Nephron (organoid): ENCODE results near the gene ACAT2.

Experiments used
- H3K27ac Mint-ChIP-seq, 3 experiments: 2 replicates each; pipeline ENCODE4 v1.8.0; 2020; ENCODE audit warnings: mixed read lengths in 3 of 3, mild to moderate bottlenecking in 2 of 3, moderate library complexity in 1 of 3
- H3K27me3 Mint-ChIP-seq: 2 replicates; pipeline ENCODE4 v1.8.0; 2021; ENCODE audit warnings: low read depth, mild to moderate bottlenecking, moderate library complexity, mixed read lengths
- H3K36me3 Mint-ChIP-seq: 2 replicates; pipeline ENCODE4 v1.8.0; 2020; ENCODE audit warnings: low read depth, mixed read lengths
- H3K4me1 Mint-ChIP-seq: 2 replicates; pipeline ENCODE4 v1.8.0; 2020; ENCODE audit warnings: mixed read lengths
- H3K4me3 Mint-ChIP-seq, 3 experiments: 2 replicates each; pipeline ENCODE4 v1.8.0; 2020; ENCODE audit warnings: mild to moderate bottlenecking in 3 of 3, mixed read lengths in 3 of 3, moderate library complexity in 2 of 3
- H3K9me3 Mint-ChIP-seq: 2 replicates; pipeline ENCODE4 v1.8.0; 2020; ENCODE audit warnings: mixed read lengths
- TF ChIP-seq, protein P1 (sequence below), 3 experiments: fragments of 200-600 bp; sonication (generic); IDR thresholded peaks; one replicate each; pipeline ENCODE4 v1.5.0; 2021; ENCODE audit warnings: antibody characterized with exemption in 3 of 3; ENCODE audit not compliant: unreplicated experiment in 3 of 3

Gene ACAT2

DNA sequence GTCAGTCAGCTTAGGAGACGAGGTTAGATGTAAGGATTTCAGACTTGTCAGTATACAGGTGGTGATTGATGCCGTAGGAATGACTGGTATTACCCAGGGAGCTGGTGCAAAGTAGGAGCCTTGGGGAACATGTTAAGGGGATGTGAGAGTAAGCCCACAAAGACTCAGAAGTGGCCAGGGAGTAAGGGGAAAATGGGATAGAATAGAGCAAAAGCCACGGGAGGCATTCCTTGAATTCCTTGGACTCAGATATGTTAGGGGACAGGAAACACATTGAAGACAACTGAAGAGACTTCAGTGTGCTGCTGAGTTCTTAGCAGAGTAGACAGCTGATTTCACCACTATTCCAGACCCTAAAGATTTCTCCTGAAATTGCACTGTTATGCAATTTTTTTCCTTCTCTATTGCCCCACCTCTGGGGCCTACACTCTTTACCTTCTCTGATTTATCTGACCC lies 1.2 kb upstream of the ACAT2 start:
- TF ChIP-seq, protein P1, sequence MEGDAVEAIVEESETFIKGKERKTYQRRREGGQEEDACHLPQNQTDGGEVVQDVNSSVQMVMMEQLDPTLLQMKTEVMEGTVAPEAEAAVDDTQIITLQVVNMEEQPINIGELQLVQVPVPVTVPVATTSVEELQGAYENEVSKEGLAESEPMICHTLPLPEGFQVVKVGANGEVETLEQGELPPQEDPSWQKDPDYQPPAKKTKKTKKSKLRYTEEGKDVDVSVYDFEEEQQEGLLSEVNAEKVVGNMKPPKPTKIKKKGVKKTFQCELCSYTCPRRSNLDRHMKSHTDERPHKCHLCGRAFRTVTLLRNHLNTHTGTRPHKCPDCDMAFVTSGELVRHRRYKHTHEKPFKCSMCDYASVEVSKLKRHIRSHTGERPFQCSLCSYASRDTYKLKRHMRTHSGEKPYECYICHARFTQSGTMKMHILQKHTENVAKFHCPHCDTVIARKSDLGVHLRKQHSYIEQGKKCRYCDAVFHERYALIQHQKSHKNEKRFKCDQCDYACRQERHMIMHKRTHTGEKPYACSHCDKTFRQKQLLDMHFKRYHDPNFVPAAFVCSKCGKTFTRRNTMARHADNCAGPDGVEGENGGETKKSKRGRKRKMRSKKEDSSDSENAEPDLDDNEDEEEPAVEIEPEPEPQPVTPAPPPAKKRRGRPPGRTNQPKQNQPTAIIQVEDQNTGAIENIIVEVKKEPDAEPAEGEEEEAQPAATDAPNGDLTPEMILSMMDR (IDR thresholded peaks at IDR 0.05; ENCODE audit: unreplicated experiment in 3 of 3) = no peak
- peak overlapping the region; percentile 89 to 97 (median 90) for H3K4me3 Mint-ChIP-seq
- H3K36me3 Mint-ChIP-seq = peaks cover 37% of the 10 kb centered on the region
- peak overlapping the region; percentile 56 to 99 (median 99) for H3K27ac Mint-ChIP-seq
- H3K9me3 Mint-ChIP-seq = no peaks in the 10 kb centered on the region
- peaks cover 17% of the 10 kb centered on the region for H3K4me1 Mint-ChIP-seq
- H3K27me3 Mint-ChIP-seq = no peaks in the 10 kb centered on the region

DNA sequence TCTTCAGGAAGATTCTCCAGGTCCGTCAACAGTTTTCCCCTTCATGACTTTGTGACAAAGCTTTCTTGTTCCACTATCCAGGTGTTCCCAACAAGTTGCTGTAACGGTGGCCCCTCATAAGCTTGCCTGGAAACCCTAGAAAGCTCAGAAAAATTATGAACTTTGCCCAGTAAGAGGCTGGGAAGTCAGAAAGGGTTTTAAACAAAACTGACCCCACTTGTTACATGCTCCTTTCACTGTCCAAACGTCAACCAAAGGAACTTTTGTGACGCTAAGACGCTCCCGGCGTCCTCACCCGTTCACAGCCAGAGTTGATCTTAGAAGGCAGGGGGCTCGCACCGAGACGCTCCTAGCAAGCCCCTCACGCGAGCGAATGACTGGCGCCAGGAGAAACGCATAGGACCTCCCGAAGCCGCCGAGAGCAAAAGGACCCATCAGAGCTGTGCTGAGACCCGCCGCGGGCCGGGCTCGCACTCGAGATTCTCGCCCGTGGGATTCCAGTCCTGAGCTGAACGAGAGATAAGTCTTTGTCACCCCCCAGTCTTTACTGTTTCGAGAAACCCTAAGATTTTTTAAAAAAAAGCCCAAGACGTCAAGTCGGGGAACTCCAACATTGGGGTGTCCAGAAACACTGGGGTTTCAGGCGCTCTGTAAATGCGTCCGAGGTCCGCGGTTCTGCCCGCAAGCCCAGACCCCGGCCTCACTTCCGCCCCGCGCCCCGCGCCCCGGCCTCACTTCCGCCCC lies 544 bp upstream of the ACAT2 start:
- peaks cover 17% of the 10 kb centered on the region for H3K4me1 Mint-ChIP-seq
- H3K27me3 Mint-ChIP-seq = no peaks in the 10 kb centered on the region
- peak overlapping the region; percentile 56 to 99 (median 99) for H3K27ac Mint-ChIP-seq
- TF ChIP-seq, protein P1 (IDR thresholded peaks at IDR 0.05; ENCODE audit: unreplicated experiment in 3 of 3) = no peak
- H3K4me3 Mint-ChIP-seq = peak overlapping the region; percentile 89 to 97 (median 90)
- no peaks in the 10 kb centered on the region for H3K9me3 Mint-ChIP-seq
- H3K36me3 Mint-ChIP-seq = peaks cover 35% of the 10 kb centered on the region

DNA sequence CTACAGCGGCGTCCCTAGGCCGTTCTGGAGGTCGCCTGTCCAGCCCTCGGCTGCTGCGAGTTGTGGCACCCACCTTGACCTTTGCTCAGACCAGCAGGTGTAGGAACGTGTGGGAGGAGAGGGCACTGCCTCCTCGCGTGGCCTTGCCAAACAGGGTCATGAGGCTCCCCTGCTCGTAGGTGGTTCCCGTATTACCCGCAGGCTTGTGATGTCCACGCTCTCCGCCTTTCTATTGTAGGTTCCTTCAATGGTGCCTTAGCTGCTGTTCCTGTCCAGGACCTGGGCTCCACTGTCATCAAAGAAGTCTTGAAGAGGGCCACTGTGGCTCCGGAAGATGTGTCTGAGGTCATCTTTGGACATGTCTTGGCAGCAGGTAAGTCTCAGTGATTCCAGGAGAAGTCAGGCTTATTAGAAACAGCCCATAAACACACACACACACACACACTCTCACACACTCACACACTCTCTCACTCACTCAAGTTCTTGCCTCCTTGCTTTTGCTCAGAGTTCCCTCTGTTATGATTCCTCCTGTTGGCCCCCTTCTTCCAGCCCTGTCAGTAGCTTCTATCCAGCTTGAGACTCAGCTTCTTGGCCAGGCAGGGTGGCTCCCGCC lies 942 bp downstream of the ACAT2 start:
- H3K27ac Mint-ChIP-seq = peak overlapping the region; percentile 56 to 99 (median 71)
- H3K9me3 Mint-ChIP-seq = no peaks in the 10 kb centered on the region
- peak overlapping the region; percentile 89 to 97 (median 90) for H3K4me3 Mint-ChIP-seq
- no peaks in the 10 kb centered on the region for H3K27me3 Mint-ChIP-seq
- peaks cover 17% of the 10 kb centered on the region for H3K4me1 Mint-ChIP-seq
- peaks cover 41% of the 10 kb centered on the region for H3K36me3 Mint-ChIP-seq
- TF ChIP-seq, protein P1 (IDR thresholded peaks at IDR 0.05; ENCODE audit: unreplicated experiment in 3 of 3) = no peak

DNA sequence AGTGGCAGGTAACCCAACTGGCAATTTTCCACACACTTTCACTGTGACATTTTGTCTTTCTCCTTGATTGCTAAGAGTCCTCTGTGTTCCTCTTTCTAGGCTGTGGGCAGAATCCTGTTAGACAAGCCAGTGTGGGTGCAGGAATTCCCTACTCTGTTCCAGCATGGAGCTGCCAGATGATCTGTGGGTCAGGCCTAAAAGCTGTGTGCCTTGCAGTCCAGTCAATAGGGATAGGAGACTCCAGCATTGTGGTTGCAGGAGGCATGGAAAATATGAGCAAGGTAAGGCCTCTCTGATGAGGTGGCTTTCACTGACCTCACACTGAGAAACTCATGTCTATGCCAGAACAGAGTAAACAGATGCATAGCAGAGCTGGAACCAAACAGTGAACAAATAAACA lies 5.1 kb downstream of the ACAT2 start:
- TF ChIP-seq, protein P1 (IDR thresholded peaks at IDR 0.05; ENCODE audit: unreplicated experiment in 3 of 3) = no peak
- peaks cover 68% of the 10 kb centered on the region for H3K36me3 Mint-ChIP-seq
- H3K9me3 Mint-ChIP-seq = peaks cover 9% of the 10 kb centered on the region
- no peak overlapping the region for H3K4me3 Mint-ChIP-seq
- no peak overlapping the region for H3K27ac Mint-ChIP-seq
- H3K4me1 Mint-ChIP-seq = no peaks in the 10 kb centered on the region
- H3K27me3 Mint-ChIP-seq = peaks cover 3% of the 10 kb centered on the region

DNA sequence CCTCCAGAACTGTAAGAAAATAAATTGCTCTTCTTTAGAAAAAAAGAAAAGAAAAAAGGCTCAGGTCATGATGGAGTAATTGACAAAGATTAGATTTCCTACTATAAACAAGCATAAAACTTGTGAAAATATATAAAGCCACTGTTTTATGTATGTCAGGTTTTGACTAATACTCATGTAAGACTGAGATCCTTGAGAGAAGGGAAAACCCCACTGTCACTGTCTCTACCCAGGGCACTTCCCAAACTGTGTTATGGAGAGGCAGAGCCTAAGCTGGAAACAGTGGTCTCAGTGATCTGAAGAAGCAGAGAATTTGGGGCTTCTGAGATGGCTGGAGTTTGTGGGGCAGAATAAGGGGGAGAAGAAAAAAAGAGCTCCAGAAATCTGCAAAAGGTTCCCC lies 7.6 kb downstream of the ACAT2 start:
- TF ChIP-seq, protein P1 (IDR thresholded peaks at IDR 0.05; ENCODE audit: unreplicated experiment in 3 of 3) = no peak
- Mint-ChIP-seq H3K36me3 (peaks cover 84% of the 10 kb centered on the region), H3K27me3 (peaks cover 3% of the 10 kb centered on the region), H3K4me3 (no peak overlapping the region), H3K27ac (no peak overlapping the region), H3K4me1 (no peaks in the 10 kb centered on the region), H3K9me3 (peaks cover 9% of the 10 kb centered on the region)
